Middle frontal gyrus (tissue), 1 donor: ENCODE data around the gene SYNGR1.

Experiments
- DNase-seq: peaks from one replicate; pipeline ENCODE4 v3.0.0-alpha.2; 2015; ENCODE audit warnings: low spot score; ENCODE audit errors: extremely low spot score

SYNGR1 gene

GRCh38 chr22:39368461-39368911, 18.7 kb downstream of the SYNGR1 start:
- no peak for DNase-seq

GRCh38 chr22:39369186-39369585, 19.4 kb downstream of the SYNGR1 start:
- DNase-seq = no peak

GRCh38 chr22:39369586-39369985, 19.8 kb downstream of the SYNGR1 start:
- DNase-seq = no peak

- DNase-seq = no peak
These were observed 21.9 kb downstream of the SYNGR1 start for GRCh38 chr22:39371732-39372131.

GRCh38 chr22:39374191-39374590, 24.4 kb downstream of the SYNGR1 start:
- DNase-seq = no peak

- DNase-seq = no peak
These were observed 25.0 kb downstream of the SYNGR1 start for GRCh38 chr22:39374801-39375200.

- DNase-seq = no peak
These were observed 25.9 kb downstream of the SYNGR1 start for GRCh38 chr22:39375646-39376045.

GRCh38 chr22:39379756-39380730, 30.3 kb downstream of the SYNGR1 start:
- no peak for DNase-seq

GRCh38 chr22:39381009-39381755, 31.4 kb downstream of the SYNGR1 start:
- DNase-seq = no peak

GRCh38 chr22:39381930-39382329, 32.1 kb downstream of the SYNGR1 start:
- no peak for DNase-seq

GRCh38 chr22:39382410-39382809, 32.6 kb downstream of the SYNGR1 start:
- DNase-seq = no peak

GRCh38 chr22:39383841-39384625, 34.2 kb downstream of the SYNGR1 start:
- no peak for DNase-seq

- no peak for DNase-seq
These were observed 35.1 kb downstream of the SYNGR1 start for GRCh38 chr22:39384750-39385480.

GRCh38 chr22:39388261-39389011, 38.6 kb downstream of the SYNGR1 start:
- no peak for DNase-seq

- DNase-seq = no peak
These were observed 39.6 kb downstream of the SYNGR1 start for GRCh38 chr22:39389420-39389819.

- no peak for DNase-seq
These were observed 42.7 kb downstream of the SYNGR1 start for GRCh38 chr22:39392341-39392948.

- DNase-seq = no peak
These were observed 46.4 kb downstream of the SYNGR1 start for GRCh38 chr22:39395936-39396796.

GRCh38 chr22:39396797-39397195, 47.0 kb downstream of the SYNGR1 start:
- DNase-seq = no peak

- DNase-seq = no peak
These were observed 51.5 kb downstream of the SYNGR1 start for GRCh38 chr22:39401301-39401631.
